ENCODE data around the gene SLIT3. TPM values are rescaled to one million over a fixed set of nuclear protein-coding genes. Genes with fewer than 3 reads are reported as not detected.

The SLIT3 gene
- total RNA-seq, 1 experiment from 2014 or later = 0.44 TPM

- ChIA-PET POLR2A (ENCODE audit: unreplicated experiment) (no interaction called here), CTCF (interaction anchor here (0.7 to 0.8 kb wide), 2 partner anchors 210 to 379 kb away, joined by 3 read pairs; no protein-coding TSS in a partner anchor)
- BruUV-seq (replicated peaks) = no TSS peak
- Histone ChIP-seq H3K27me3 (ENCODE audit: low read length) (no peaks in the 10 kb centered on the region), H3K4me2 (ENCODE audit: low read length) (no peak overlapping the region), H4K20me1 (ENCODE audit: low read length) (no peaks in the 10 kb centered on the region), H3K36me3 (ENCODE audit: low read depth, low read length) (no peaks in the 10 kb centered on the region), H3K9me3 (ENCODE audit: low read length) (no peaks in the 10 kb centered on the region), H3K4me3 (ENCODE audit: low read length) (no peak overlapping the region), H3K9me2 (replicated peaks; ENCODE audit: low read length) (no peaks in the 10 kb centered on the region), H2AFZ (ENCODE audit: low read length) (no peak overlapping the region), H3F3A (ENCODE audit: low read length, unreplicated experiment) (no peaks in the 10 kb centered on the region), H3K27ac (ENCODE audit: low read length) (no peak overlapping the region), H3K9ac (ENCODE audit: low read length) (no peak overlapping the region), H3K79me2 (ENCODE audit: low read length) (no peaks in the 10 kb centered on the region), H3K4me1 (ENCODE audit: insufficient read depth, low read length) (peaks cover 5% of the 10 kb centered on the region; the same call in 1 of the 2 replicates)
- TF ChIP-seq EZH2 (IDR thresholded peaks at IDR 0.05; ENCODE audit: low read length, unreplicated experiment) (no peak), EZH2phosphoT487 (IDR thresholded peaks at IDR 0.05; ENCODE audit: borderline replicate concordance, low read length) (no peak), CTCF (conservative IDR thresholded peaks at IDR 0.05; ENCODE audit: low read depth, low read length) (peak; percentile 60)
- ATAC-seq (no peak), DNase-seq (peak; percentile 51)
- intact Hi-C loops (cut with micrococcal nuclease) = loop anchor here (10.0 kb wide), 1 partner anchor 213 kb away; no protein-coding TSS in a partner anchor
These were observed 103.6 kb downstream of the SLIT3 start for GRCh38 chr5:169197343-169197742.

- no TSS peak for BruUV-seq (replicated peaks)
- no peak overlapping the region for H2AFZ ChIP-seq (ENCODE audit: low read length)
- no peak for ATAC-seq
- H4K20me1 ChIP-seq (ENCODE audit: low read length) = no peaks in the 10 kb centered on the region
- intact Hi-C loops (cut with micrococcal nuclease) = loop anchor here (10.0 kb wide), 1 partner anchor 211 kb away; no protein-coding TSS in a partner anchor
- no peaks in the 10 kb centered on the region for H3F3A ChIP-seq (ENCODE audit: low read length, unreplicated experiment)
- TF ChIP-seq CTCF (conservative IDR thresholded peaks at IDR 0.05; ENCODE audit: low read depth, low read length) (no peak), EZH2 (IDR thresholded peaks at IDR 0.05; ENCODE audit: low read length, unreplicated experiment) (no peak), EZH2phosphoT487 (IDR thresholded peaks at IDR 0.05; ENCODE audit: borderline replicate concordance, low read length) (no peak)
- no peak overlapping the region for H3K4me3 ChIP-seq (ENCODE audit: low read length)
- H3K27me3 ChIP-seq (ENCODE audit: low read length) = no peaks in the 10 kb centered on the region
- CTCF ChIA-PET = no interaction called here
- H3K4me2 ChIP-seq (ENCODE audit: low read length) = no peak overlapping the region
- H3K36me3 ChIP-seq (ENCODE audit: low read depth, low read length) = no peaks in the 10 kb centered on the region
- no peak overlapping the region for H3K27ac ChIP-seq (ENCODE audit: low read length)
- H3K9me2 ChIP-seq (replicated peaks; ENCODE audit: low read length) = no peaks in the 10 kb centered on the region
- H3K4me1 ChIP-seq (ENCODE audit: insufficient read depth, low read length) = peaks cover 5% of the 10 kb centered on the region; the same call in 1 of the 2 replicates
- H3K9ac ChIP-seq (ENCODE audit: low read length) = no peak overlapping the region
- POLR2A ChIA-PET (ENCODE audit: unreplicated experiment) = no interaction called here
- no peak for DNase-seq
- no peaks in the 10 kb centered on the region for H3K79me2 ChIP-seq (ENCODE audit: low read length)
- no peaks in the 10 kb centered on the region for H3K9me3 ChIP-seq (ENCODE audit: low read length)
These were observed 104.9 kb downstream of the SLIT3 start for GRCh38 chr5:169196059-169196458.

- TF ChIP-seq CTCF (conservative IDR thresholded peaks at IDR 0.05; ENCODE audit: low read depth, low read length) = no peak
- Histone ChIP-seq H3K27me3 (ENCODE audit: low read length) (no peaks in the 10 kb centered on the region), H3F3A (ENCODE audit: low read length, unreplicated experiment) (no peaks in the 10 kb centered on the region), H3K9ac (ENCODE audit: low read length) (no peak overlapping the region), H3K27ac (ENCODE audit: low read length) (no peak overlapping the region), H3K4me1 (ENCODE audit: insufficient read depth, low read length) (peaks cover 5% of the 10 kb centered on the region; the same call in 1 of the 2 replicates), H3K4me2 (ENCODE audit: low read length) (no peak overlapping the region), H3K4me3 (ENCODE audit: low read length) (no peak overlapping the region), H4K20me1 (ENCODE audit: low read length) (no peaks in the 10 kb centered on the region), H2AFZ (ENCODE audit: low read length) (no peak overlapping the region), H3K9me2 (replicated peaks; ENCODE audit: low read length) (no peaks in the 10 kb centered on the region), H3K36me3 (ENCODE audit: low read depth, low read length) (no peaks in the 10 kb centered on the region), H3K79me2 (ENCODE audit: low read length) (no peaks in the 10 kb centered on the region), H3K9me3 (ENCODE audit: low read length) (no peaks in the 10 kb centered on the region)
- ATAC-seq = no peak
- intact Hi-C loops (cut with micrococcal nuclease) = loop anchor here (10.0 kb wide), 1 partner anchor 211 kb away; no protein-coding TSS in a partner anchor
- ChIA-PET CTCF (no interaction called here), POLR2A (ENCODE audit: unreplicated experiment) (no interaction called here)
- BruUV-seq (replicated peaks) = no TSS peak
- no peak for DNase-seq
These were observed 105.3 kb downstream of the SLIT3 start for GRCh38 chr5:169195601-169196000.

Data from PC-3 (cell line).